ENCODE data around the gene TPRG1L.
A peak's percentile ranks its signal among the peaks of the same experiment; 100 is the strongest.
"Not testable (repeated sequence)": the region's sequence is repeated elsewhere in the genome, so short reads cannot be mapped to it uniquely, and the experiment has no call there.

Gene TPRG1L

DNA sequence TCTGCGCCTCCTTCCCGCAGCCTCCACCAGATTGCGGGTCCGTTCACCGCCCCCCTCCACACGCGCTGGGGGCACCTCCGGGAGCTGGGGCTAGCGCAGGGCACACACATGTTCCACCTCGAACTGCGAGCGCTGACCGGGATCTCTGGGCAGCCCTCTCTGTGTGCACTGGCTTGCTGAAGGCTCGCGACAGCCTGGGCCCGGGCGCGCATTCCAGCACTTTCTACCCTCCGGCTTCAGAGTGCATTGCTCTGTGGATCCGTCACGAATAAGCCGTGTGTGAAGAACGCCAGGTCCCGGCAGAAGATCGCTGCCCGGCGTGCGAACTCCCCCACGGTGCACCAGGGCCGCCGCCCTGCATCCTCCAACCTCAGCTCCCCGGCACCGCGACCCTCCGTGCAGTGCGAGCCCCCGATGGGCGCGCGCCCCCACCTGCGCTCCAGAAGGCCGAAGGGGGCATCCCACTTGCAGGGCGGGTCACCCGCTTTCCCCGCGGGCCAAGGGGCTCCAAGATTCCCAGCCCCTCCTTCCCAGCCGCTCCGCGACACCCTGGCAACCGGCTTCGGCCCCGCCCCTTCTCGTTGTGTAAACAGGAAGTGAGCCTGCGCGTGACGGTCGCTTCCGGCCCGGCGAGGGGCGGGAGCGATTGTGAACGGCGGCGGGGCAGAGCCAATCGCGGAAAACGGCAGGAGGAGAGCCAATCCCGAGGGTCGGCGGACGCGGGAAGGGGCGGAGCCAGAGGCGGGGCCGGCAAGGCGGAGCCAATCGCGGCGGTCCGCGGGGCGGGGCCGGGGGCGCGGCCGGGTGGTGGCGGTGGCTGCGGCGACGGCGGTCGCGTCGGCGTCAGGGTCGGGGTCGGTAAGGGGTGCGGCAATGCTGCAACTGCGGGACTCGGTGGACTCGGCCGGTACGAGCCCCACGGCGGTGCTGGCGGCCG lies at the start of gene TPRG1L:
TSS of gene TPRG1L (plus strand) at position 816 of the 937 bp plus-strand sequence. CDS start at position 874, 58 bp downstream.
- DNase-seq = peak; percentile 93 to 99

DNA sequence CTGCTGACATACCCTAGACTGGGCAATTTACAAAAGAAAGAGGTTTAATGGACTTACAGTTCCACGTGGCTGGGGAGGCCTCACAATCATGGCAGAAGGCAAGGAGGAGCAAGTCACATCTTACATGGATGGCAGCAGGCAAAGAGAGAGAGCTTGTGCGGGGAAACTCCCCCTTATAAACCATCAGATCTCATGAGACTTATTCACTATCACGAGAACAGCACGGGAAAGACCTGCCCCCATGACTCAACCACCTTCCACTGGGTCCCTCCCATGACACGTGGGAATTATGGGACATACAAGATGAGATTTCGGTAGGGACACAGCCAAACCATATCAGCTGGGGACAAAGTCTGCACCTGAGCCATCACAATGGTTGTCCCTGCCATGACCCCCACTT lies 49.3 kb upstream of the TPRG1L start:
- DNase-seq = not testable (repeated sequence)

DNA sequence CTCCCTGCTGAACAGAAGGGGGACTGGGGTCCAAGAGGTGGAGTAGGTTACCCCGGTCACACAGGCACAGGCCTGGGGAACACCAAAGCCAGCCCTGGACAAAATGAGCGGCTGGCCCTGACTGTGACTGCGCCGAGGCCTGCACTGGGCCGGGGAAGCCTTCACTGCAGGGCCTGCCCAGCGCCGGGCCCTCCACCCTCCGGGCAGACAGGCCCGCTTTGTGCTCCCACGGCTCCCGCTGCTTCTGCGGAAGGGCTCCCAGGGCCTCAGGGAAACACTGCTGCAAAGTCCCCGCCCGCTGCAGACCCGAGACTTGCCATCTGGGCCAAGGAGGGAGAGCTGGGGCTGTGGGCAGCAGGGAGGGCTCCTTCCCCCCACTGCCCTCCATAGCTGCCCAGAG lies 48.8 kb upstream of the TPRG1L start:
- no peak for DNase-seq

DNA sequence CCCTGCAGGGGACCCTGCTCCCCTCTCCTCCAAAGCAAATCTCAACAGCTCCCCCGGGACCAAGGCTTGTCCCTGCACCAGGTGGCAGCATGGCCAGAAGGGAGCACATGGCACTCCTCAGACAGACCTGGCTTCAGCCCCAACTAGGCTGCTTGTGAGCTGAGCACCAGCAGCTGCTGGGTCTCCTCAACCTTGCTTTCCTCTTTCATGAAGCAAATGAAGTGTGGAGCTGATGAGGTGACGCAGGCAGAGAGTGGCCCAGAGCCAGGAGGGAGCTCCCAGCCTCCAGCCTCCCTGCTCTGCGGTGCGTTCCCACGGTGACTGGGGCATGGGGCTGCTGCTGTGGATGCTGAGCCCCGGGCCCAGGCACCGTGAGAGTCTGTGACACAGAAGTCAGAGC lies 47.5 kb upstream of the TPRG1L start:
- peak; percentile 73 to 89 for DNase-seq

DNA sequence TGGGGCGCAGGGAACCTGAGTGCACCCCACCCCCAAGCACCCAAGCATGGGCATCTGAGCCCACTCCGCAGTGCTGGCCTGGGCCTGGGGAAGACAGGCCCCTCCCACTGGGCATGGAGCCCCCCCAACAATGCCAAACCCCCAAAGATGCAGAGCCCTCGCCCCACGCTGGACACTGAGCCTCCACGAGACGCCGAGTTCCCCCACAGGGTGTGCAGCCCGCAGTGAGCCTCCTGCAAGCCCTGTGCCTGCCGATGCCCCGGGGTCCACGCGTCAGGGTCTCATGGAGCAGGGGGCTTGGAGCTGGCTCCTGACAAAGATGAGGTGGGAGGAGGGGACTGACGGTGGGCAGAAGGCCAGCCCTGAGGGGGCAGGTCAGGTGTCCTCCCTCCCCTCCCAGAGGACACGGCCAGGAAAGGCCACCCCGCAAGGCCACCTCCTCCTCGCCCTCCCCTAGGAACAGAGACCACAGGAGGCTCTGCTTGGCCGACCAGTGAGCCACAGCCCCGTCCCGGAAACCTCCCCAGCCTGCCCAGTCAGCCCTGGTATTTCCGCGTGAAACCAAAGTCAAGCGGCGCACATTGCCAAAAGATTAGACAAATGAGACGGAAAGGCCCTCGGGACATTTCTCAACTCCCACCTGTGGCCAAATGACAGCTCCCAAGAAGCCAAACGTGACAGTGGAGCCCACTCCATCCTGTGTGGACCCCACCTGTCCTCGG lies 46.9 kb upstream of the TPRG1L start:
- no peak for DNase-seq

DNA sequence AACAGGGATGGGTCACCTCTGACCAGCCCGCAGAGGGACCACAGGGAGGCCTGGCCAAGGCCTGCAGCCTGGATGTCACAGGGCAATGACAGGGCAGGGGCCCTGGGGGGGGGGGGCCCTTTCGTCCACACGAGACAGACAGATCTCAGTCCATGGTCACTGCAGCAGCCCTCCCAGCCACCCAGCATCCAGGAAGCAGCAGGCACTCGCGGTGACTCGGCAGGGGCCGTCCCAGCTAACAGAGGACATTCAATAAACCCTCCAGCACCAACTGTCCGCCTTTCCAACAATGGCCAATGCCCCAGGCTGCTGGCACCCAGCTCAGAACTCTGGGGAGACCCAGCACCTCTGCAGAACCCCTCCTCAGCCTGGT lies 46.4 kb upstream of the TPRG1L start:
- DNase-seq = no peak

DNA sequence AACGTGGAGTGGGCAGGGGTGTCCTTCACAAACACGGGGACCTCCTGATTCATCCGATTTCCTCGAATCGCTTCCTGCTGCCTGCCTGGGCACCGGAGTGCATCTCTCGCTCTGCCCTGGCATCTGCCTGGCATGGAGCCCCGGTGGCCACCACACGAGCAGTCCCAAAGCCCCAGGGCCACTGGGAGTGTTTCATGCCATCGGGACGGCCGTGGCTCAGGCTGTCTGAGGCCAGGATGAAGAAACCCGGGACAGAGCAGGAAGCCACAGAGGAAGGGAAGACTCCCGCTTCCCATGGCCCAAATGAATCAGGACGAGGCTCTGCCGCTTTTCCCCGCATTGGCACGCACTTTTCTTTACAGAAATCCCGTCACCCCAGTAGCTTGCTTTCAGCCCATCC lies 45.9 kb upstream of the TPRG1L start:
- no peak for DNase-seq

DNA sequence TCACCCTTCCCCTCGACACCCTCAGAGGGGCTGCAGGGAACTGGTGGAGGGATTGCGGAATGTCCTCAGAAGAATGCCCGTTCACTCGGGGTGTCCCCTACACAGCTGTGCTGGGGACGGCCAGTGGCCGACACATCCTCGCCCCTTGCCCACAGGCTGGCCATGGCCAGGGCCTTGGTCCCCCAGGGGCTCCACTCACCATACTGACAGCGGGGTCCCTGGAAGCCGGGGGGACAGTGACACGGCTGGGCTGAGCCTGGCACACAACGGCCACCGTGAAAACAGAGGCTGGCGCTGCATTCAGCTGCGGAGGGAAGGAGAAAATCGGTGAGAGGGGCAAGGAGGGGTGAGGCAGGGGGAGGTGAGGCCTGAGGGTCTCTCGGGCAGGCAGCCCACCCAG lies 45.2 kb upstream of the TPRG1L start:
- no peak for DNase-seq

DNA sequence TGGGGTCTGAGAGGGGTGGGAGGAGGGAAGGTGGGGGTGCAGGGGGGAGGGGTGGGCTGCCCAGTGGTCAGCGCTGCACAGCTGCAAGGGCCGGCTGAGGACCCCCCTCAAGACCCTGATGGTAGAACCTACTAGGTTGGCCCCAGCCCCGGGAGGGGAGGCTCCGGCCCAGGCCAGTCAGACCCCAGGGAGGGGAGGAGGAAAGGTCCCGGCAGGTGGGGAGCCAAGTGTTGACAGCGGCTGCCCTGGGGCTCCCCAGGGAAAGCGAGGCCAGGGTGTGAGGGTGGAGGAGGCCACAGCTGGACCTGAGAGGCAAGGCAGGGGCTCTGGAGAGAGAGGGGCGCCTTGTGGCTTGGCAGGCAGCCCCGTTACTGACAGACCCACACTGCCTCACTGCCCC lies 44.6 kb upstream of the TPRG1L start:
- DNase-seq = no peak

DNA sequence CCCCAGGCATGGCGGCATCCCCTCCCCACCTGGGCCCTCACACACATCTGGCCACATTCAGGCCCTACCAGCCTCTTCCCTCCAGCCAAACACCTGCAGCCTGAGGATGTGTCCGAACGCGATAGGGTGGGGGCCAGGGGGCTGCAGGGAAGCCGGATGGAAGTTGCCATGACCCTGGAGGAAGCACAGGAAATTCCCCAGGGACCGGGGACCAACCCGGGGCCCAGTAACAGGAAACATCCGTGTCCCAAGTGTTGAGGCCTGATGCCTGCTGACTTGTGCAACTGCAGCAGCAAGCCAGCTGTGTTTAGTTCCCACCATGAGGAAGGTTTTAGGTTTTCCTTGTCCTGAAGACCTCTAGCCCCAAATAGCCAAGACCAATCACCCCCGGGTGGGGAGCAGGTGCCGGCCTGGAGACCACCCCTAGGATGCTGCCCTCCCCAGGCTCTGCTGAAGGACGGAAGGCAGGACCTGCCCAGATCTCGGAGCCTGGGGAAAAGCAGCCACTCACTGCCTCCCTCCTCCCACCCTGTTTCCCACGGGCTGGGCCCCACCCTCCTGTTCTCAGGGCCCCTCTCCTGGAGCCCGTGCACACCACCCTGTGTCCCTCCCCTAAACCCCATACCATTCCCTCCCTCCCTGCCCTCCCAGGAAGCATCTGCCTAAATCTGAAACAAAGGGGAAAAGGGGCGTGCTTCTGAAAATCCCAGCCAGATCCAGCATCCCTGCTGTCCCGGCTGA lies 43.3 kb upstream of the TPRG1L start:
- DNase-seq = no peak

DNA sequence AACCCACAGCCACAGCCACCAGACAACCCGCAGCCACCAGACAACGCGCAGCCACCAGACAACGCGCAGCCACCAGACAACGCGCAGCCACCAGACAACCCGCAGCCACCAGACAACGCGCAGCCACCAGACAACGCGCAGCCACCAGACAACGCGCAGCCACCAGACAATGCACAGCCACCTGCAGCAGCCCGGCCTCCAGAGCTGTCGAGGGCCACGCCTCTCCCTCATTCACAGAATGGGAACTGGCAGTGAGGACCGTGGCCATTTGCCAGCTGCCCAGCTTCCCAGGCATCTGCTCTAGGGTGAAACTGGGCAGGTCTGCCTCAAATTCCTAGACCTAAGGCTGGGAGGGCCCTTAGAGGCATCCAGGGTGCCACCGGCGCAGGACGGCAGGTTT lies 41.1 kb upstream of the TPRG1L start:
- DNase-seq = not testable (repeated sequence)

DNA sequence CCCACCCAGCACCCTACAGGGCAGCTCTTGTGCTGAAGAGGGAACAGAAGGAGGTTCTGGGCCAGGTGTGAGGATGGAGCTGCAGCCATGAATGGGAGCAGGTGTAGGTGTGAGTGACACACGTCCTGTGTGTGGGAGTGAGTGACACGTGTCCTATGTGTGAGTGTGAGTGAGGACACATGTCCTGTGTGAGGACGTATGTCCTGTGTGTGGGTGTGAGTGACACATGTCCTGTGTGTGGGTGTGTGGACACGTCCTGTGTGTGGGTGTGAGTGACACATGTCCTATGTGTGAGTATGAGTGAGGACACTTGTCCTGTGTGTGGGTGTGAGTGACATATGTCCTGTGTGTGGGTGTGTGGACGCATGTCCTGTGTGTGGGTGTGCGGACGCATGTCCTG lies 39.9 kb upstream of the TPRG1L start:
- no peak for DNase-seq

DNA sequence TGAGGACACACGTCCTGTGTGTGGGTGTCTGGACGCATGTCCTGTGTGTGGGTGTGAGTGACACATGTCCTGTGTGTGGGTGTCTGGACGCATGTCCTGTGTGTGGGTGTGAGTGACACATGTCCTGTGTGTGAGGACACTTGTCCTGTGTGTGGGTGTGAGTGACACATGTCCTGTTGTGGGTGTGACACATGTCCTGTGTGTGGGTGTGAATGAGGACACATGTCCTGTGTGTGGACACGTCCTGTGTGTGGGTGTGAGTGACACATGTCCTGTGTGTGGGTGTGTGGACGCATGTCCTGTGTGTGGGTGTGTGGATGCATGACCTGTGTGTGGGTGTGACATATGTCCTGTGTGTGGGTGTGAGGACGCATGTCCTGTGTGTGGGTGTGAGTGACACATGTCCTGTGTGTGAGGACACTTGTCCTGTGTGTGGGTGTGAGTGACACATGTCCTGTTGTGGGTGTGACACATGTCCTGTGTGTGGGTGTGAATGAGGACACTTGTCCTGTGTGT lies 39.4 kb upstream of the TPRG1L start:
- DNase-seq = not testable (repeated sequence)

DNA sequence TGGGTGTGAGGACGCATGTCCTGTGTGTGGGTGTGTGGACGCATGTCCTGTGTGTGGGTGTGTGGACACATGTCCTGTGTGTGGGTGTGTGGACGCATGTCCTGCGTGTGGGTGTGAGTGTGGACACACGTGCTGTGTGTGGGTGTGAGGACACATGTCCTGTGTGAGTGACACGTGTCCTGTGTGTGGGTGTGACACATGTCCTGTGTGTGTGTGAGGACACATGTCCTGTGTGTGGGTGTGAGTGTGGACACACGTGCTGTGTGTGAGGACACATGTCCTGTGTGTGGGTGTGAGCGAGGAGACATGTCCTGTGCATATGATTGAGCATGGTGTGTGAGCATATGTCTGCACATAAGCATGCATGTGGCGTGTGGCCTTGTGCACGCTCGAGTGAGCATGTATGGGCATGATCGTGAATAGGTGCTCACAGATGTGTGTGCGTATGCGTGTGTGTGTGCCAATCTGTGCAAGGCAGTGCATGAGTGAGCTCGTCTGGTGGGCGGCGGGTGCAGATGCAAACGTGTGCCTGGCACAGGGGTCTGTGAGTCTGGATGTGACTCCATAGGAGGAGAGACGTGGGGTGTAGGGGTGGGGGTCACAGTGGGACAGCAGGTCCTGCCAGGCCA lies 38.8 kb upstream of the TPRG1L start:
- DNase-seq = no peak

DNA sequence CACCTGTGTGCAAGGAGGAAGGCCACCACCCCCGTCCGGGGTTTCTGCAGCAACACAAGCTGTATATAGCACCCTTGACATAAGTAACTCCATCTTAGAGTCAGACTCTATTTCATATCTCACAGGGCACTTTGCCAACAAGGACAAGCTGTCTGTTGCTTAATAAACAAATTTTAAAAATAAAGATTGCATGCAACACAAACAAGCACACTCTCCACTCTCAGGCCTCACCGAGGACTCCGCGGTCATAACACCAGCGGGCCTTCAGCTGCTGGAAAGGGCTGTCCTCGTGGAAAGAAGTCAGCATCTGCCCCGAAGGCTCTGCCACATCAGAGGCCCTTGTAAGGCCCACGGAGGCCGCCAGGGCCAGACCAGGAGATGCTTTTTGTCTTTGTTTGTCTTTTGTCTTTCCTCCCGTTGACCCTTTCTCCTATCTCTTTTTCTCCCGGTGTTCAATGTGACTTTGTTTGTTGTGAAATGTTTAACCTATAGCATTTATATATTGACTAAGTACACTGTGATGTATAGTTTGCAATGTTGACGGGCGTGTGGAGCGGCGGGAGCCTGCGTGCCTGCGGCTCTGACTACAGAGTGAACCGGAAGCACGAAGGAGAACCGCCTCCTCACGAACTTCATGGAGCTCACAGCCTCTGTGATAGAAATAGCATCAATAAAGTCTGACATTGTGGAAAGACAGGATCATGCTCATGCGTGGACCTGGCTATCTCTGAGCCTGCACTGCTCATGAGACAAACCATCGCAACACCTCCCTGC lies 37.6 kb upstream of the TPRG1L start:
- no peak for DNase-seq

DNA sequence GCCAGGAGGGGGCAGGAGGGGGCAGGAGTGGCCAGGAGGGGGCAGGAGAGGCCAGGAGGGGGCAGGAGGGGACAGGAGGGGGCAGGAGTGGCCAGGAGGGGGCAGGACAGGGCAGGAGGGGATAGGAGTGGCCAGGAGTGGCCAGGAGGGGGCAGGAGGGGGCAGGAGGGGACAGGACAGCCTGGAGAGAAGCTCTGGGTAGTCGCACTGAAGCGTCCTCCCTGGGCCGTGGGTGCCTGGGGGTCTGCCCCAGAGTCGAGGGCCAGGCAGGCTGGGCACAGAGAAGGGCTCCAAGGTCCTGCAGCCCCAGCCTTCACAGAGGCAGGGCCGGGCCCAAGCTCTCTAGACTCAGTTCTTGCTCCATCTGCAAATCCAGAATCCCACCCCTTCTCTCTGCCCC lies 36.4 kb upstream of the TPRG1L start:
- DNase-seq = no peak

DNA sequence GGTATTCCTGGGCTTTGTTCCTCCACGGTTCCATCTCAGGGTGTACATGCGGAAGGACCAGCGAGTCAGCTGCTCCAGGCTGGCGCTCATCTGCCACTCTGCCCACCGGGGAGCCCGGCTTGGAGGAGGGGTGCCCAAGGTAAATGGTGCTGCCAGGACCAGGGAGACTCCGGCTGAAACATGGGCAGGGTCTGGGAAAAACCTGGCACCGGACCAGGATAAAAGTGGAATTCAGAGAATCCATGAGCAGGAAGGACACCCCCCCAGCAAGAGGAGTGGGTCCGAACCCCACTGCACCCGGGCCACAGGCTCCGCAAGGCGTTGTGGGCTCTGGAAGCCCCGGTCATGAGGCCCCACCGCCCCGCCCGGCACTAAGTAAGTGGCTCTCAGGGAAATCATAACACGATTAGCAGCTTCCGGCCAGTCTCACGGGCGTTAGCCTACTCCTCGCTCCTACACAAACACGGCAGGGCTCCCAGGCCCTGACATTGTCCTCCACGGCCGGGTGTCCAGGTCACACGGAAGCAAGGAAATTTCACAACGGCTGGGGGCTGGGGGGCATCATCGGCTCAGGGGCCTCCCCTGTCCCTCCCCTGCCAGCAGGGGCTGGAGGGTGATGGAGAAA lies 34.6 kb upstream of the TPRG1L start:
- no peak for DNase-seq

DNA sequence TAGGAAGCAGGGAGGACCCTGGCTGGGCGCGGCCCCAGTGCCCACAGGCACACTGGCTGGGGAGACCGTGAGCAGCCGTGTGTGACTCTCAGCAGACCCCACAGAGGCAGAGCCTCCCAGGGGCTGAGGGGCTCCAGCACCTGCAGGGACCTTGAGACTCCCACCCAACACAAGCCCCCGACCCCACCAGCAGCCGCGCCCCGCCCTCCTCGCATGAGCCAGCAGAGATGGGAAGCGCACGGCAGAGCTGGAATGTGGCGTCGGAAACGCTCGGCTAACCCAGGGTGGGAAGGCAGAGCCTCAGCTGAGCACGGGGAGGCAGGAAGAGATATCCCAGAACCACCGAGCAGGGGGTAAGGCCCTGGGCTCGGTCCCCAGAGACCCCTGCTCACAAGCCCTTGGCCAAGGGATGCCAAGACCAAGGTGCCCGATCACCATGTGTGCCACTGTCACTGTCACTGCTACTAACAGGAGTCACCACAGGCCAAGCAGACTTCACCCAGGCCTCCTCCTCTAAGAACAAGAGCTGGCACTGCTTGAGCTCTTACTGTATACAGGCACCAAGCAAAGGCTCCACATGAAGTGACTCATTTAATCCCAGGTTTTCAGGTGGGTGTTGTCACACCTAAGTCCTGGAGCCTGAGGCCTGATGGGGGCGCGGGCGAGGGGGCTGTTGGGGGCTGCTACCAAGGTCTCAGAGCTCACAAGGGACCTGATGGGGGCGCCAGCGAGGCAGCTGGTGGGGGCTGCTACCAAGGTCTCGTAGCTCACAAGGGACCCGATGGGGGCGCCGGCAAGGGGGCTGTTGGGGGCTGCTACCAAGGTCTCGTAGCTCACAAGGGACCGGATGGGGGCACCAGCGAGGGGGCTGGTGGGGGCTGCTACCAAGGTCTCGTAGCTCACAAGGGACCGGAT lies 33.6 kb upstream of the TPRG1L start:
- DNase-seq = no peak

DNA sequence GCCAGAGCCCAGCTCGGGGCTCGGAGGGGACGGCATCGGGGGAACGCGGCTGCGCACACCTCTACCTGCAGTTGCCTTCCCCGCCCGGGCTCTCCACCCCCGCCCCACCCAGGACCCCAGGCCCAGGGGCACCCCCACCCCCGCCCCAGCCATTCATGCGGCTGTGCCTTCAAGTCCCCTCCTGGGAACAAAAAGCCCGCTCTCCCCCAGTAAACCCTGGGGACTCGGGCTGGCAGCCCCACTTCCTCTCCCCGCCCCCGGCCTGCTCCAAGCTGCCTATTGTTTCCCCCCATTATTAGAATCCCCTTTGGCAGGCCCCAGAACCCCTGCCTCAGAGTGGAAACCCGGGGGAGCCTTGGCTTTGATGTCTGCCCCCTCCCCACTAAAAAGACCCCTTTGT lies 31.5 kb upstream of the TPRG1L start:
- no peak for DNase-seq

DNA sequence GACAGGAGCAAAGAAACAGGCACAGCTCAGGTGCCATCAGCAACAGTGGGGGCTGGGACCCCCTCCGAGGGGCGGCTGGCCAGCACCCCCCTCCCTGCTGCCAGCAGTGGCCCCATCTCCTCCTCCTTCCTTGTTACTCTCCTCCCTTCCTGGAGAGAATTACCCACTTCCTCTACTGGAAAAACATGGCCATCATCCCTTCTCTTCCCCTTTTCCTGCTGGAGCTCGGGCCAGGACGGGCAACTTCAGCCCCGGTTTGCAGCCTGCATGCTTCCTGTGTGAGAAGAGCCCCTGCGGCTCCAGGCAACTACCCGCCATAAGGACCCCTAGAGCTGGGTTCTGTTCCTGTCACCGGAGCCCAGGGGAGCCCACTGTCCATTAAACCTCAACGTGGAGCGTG lies 31.1 kb upstream of the TPRG1L start:
- DNase-seq = no peak

Measured in NCI-H446 (cell line).